Stimulated activated CD4-positive, alpha-beta T cell treated with anti-CD3 and anti-CD28 coated beads, Interleukin-15, amount 100 ng/mL, for 48 hours (primary cell): ENCODE results near the gene OSGEPL1.
"Not testable (repeated sequence)": the region's sequence is repeated elsewhere in the genome, so short reads cannot be mapped to it uniquely, and the experiment has no call there.

ENCODE experiments used
- DNase-seq, 2 donors: peaks; one replicate each; pipeline ENCODE4 v3.0.0-alpha.2; 2020; ENCODE audit warnings: low read depth in 2 of 2

OSGEPL1 gene

GRCh38 chr2:189762551-189763298 lies at the start of gene OSGEPL1:
TSS of gene OSGEPL1 (minus strand) at chr2:189762792. CDS start at chr2:189761640, 1,152 bp downstream.
- DNase-seq, result peak; percentile 88 to 91

- DNase-seq, result no peak
Observed at GRCh38 chr2:189803431-189803830, 40.8 kb upstream of the OSGEPL1 start.

GRCh38 chr2:189802396-189802912 lies 39.9 kb upstream of the OSGEPL1 start:
- no peak for DNase-seq

GRCh38 chr2:189799531-189799930 lies 36.9 kb upstream of the OSGEPL1 start:
- no peak for DNase-seq

GRCh38 chr2:189799030-189799331 lies 36.4 kb upstream of the OSGEPL1 start:
- DNase-seq, result no peak

GRCh38 chr2:189798312-189799029 lies 35.9 kb upstream of the OSGEPL1 start:
- DNase-seq, result no peak

GRCh38 chr2:189797902-189798301 lies 35.3 kb upstream of the OSGEPL1 start:
- DNase-seq, result no peak

- DNase-seq, result no peak
Observed at GRCh38 chr2:189794310-189794709, 31.7 kb upstream of the OSGEPL1 start.

GRCh38 chr2:189791338-189792042 lies 28.9 kb upstream of the OSGEPL1 start:
- no peak for DNase-seq

- peak; percentile 86 to 92 for DNase-seq
Observed at GRCh38 chr2:189783927-189784867, 21.6 kb upstream of the OSGEPL1 start, which contains the start of the genes ORMDL1 and PMS1. TSS of gene ORMDL1 (minus strand) at chr2:189784339. CDS start at chr2:189782595, 1,744 bp downstream. TSS of gene PMS1 (plus strand) at chr2:189784450. CDS start at chr2:189791810, 7,360 bp downstream.

GRCh38 chr2:189783451-189783926 lies 20.9 kb upstream of the OSGEPL1 start:
- no peak for DNase-seq

GRCh38 chr2:189782221-189782671 lies 19.7 kb upstream of the OSGEPL1 start:
- no peak for DNase-seq

- DNase-seq, result no peak
Observed at GRCh38 chr2:189772212-189772611, 9.6 kb upstream of the OSGEPL1 start.

- no peak for DNase-seq
Observed at GRCh38 chr2:189770590-189771322, 8.2 kb upstream of the OSGEPL1 start.

- no peak for DNase-seq
Observed at GRCh38 chr2:189763908-189764661, 1.5 kb upstream of the OSGEPL1 start.

GRCh38 chr2:189762229-189762550 lies 402 bp downstream of the OSGEPL1 start:
- DNase-seq, result no peak

- DNase-seq, result not testable (repeated sequence)
Observed at GRCh38 chr2:189760154-189760553, 2.4 kb downstream of the OSGEPL1 start.

- no peak for DNase-seq
Observed at GRCh38 chr2:189756311-189756952, 6.2 kb downstream of the OSGEPL1 start.

- peak in 1 of 2 donors; percentile 17 for DNase-seq
Observed at GRCh38 chr2:189751080-189751658, 11.4 kb downstream of the OSGEPL1 start.
